Thoracic aorta (tissue), 2 donors: Measurements from ENCODE around the gene ERP44. TPM values are rescaled to one million over a fixed set of nuclear protein-coding genes. Genes with fewer than 3 reads are reported as not detected.

Experiments used
- ATAC-seq: fragments of 150-250 bp; one replicate; pipeline ENCODE4 v1.8.0; 2017; ENCODE audit warnings: low read depth; ENCODE audit not compliant: insufficient number of reproducible peaks, low FRiP score
- DNase-seq: peaks from one replicate; pipeline ENCODE4 v3.0.0-alpha.2; 2020; ENCODE audit warnings: low spot score
- H3K27ac ChIP-seq, 2 donors: fragments of 200-600 bp; sonication (generic); 1 replicate in 1 of 2; 2 replicates in 1 of 2; pipeline ENCODE4 v1.5.1; 2016; ENCODE audit warnings: mild to moderate bottlenecking in 2 of 2, moderate library complexity in 2 of 2
- H3K27me3 ChIP-seq: fragments of 200-600 bp; sonication (generic); replicated peaks from 2 replicates; pipeline ENCODE4 v1.6.0; 2016; ENCODE audit warnings: mild to moderate bottlenecking; ENCODE audit not compliant: insufficient read depth
- H3K36me3 ChIP-seq: fragments of 200-600 bp; sonication (generic); one replicate; pipeline ENCODE4 v1.5.1; 2016
- H3K4me1 ChIP-seq, 2 donors: fragments of 200-600 bp; sonication (generic); 1 replicate in 1 of 2; 2 replicates in 1 of 2; pipeline versions ENCODE4 v1.5.1 to v1.6.0; 2016; ENCODE audit warnings: low read depth in 2 of 2, mild to moderate bottlenecking in 1 of 2; ENCODE audit not compliant: control insufficient read depth in 1 of 2
- H3K4me3 ChIP-seq: fragments of 200-600 bp; sonication (generic); 2 replicates; pipeline ENCODE4 v1.5.1; 2016; ENCODE audit warnings: mild to moderate bottlenecking
- H3K9me3 ChIP-seq: fragments of 200-600 bp; sonication (generic); 2 replicates; pipeline ENCODE4 v1.5.1; 2016
- CTCF ChIP-seq: fragments of 200-600 bp; sonication (generic); IDR thresholded peaks from one replicate; pipeline ENCODE4 v1.5.1; 2019; ENCODE audit warnings: antibody characterized with exemption
- total RNA-seq, 2 donors: library from RNA; depleted of rRNA; stranded (reverse); fragments of >200 nt; gene quantifications; one replicate each; pipeline versions ENCODE4 v1.1.0 to v1.2.3, GENCODE V29; 2016

ERP44 gene
- total RNA-seq, 2 donors from 2014 or later = 13.8 to 17.6 TPM

- no peaks in the 10 kb centered on the region for H3K4me1 ChIP-seq
These were observed 41.2 kb downstream of the ERP44 start for GRCh38 chr9:100057624-100058023.

GRCh38 chr9:100056561-100056960 lies 42.2 kb downstream of the ERP44 start:
- no peak for DNase-seq
- Histone ChIP-seq H3K4me1 (no peaks in the 10 kb centered on the region), H3K27me3 (no peaks in the 10 kb centered on the region), H3K9me3 (no peaks in the 10 kb centered on the region), H3K4me3 (no peak overlapping the region), H3K27ac (no peak overlapping the region), H3K36me3 (peaks cover under 1% of the 10 kb centered on the region)
- no peak for TF ChIP-seq CTCF
- no peak for ATAC-seq

More at GRCh38 chr9:100057624-100058023, 41.2 kb downstream of the ERP44 start:
- TF ChIP-seq CTCF = no peak
- no peak for DNase-seq
- H3K27me3 ChIP-seq = no peaks in the 10 kb centered on the region
- H3K9me3 ChIP-seq = no peaks in the 10 kb centered on the region
- ATAC-seq = no peak
- no peaks in the 10 kb centered on the region for H3K36me3 ChIP-seq
- H3K27ac ChIP-seq = no peak overlapping the region
- no peak overlapping the region for H3K4me3 ChIP-seq

- Histone ChIP-seq H3K27me3 (no peaks in the 10 kb centered on the region), H3K9me3 (no peaks in the 10 kb centered on the region), H3K4me3 (no peak overlapping the region), H3K36me3 (peaks cover 4% of the 10 kb centered on the region), H3K4me1 (no peaks in the 10 kb centered on the region), H3K27ac (no peak overlapping the region)
- DNase-seq = no peak
- no peak for TF ChIP-seq CTCF
- no peak for ATAC-seq
These were observed 46.4 kb downstream of the ERP44 start for GRCh38 chr9:100052375-100052774.

GRCh38 chr9:100049551-100049950 lies 49.2 kb downstream of the ERP44 start:
- Histone ChIP-seq H3K27ac (no peak overlapping the region), H3K27me3 (no peaks in the 10 kb centered on the region), H3K4me1 (no peaks in the 10 kb centered on the region), H3K36me3 (peaks cover 4% of the 10 kb centered on the region), H3K4me3 (no peak overlapping the region), H3K9me3 (no peaks in the 10 kb centered on the region)
- no peak for TF ChIP-seq CTCF
- ATAC-seq (no peak), DNase-seq (no peak)

- no peak overlapping the region for H3K27ac ChIP-seq
- DNase-seq = no peak
- no peaks in the 10 kb centered on the region for H3K36me3 ChIP-seq
- no peaks in the 10 kb centered on the region for H3K9me3 ChIP-seq
- no peak for TF ChIP-seq CTCF
- no peak for ATAC-seq
- H3K27me3 ChIP-seq = no peaks in the 10 kb centered on the region
- H3K4me1 ChIP-seq = no peaks in the 10 kb centered on the region
- no peak overlapping the region for H3K4me3 ChIP-seq
These were observed 60.3 kb downstream of the ERP44 start for GRCh38 chr9:100038472-100038871.
